ENCODE data around the gene ASL.

GRCh38 chr7:66047426-66047825 is 28.2 kb upstream of the ASL start:
- TF ChIP-seq CTCF (conservative IDR thresholded peaks at IDR 0.05 in 1 of 2, IDR thresholded peaks at IDR 0.05 in 1 of 2; ENCODE audit: extremely low read depth in 1 of 2, insufficient read depth in 1 of 2, low read depth in 1 of 2, low read length in 2 of 2), result no peak
- no peak for TF ChIP-seq EZH2 (IDR thresholded peaks at IDR 0.05; ENCODE audit: borderline replicate concordance, low read length)

Measured in mammary epithelial cell (primary cell).